A204.1 (cell line): ENCODE results near the gene MIPOL1.
"Not testable (repeated sequence)": the region's sequence is repeated elsewhere in the genome, so short reads cannot be mapped to it uniquely, and the experiment has no call there.

Experiments
- FAIRE-seq: peaks from 2 replicates; lab custom pipeline; 2012; peaks lifted over from hg19 to GRCh38; lab: Jason Lieb, UNC

MIPOL1 gene

GRCh38 chr14:37462426-37462825 is 264.7 kb downstream of the MIPOL1 start:
- FAIRE-seq, result not testable (repeated sequence)

GRCh38 chr14:37464192-37464858 is 266.6 kb downstream of the MIPOL1 start:
- no peak for FAIRE-seq

- FAIRE-seq, result no peak
Measured at GRCh38 chr14:37466003-37466622, 268.4 kb downstream of the MIPOL1 start.

GRCh38 chr14:37466623-37467088 is 268.9 kb downstream of the MIPOL1 start:
- FAIRE-seq, result no peak

GRCh38 chr14:37469650-37470049 is 271.9 kb downstream of the MIPOL1 start:
- FAIRE-seq, result no peak

GRCh38 chr14:37470251-37470650 is 272.5 kb downstream of the MIPOL1 start:
- no peak for FAIRE-seq

- no peak for FAIRE-seq
Measured at GRCh38 chr14:37472906-37473305, 275.2 kb downstream of the MIPOL1 start.

- no peak for FAIRE-seq
Measured at GRCh38 chr14:37474191-37474590, 276.5 kb downstream of the MIPOL1 start.

GRCh38 chr14:37480446-37481290 is 282.9 kb downstream of the MIPOL1 start:
- FAIRE-seq, result no peak

GRCh38 chr14:37482428-37482827 is 284.7 kb downstream of the MIPOL1 start:
- no peak for FAIRE-seq

GRCh38 chr14:37483672-37484071 is 285.9 kb downstream of the MIPOL1 start:
- FAIRE-seq, result no peak

GRCh38 chr14:37490607-37491006 is 292.9 kb downstream of the MIPOL1 start:
- FAIRE-seq, result no peak

GRCh38 chr14:37491076-37491475 is 293.3 kb downstream of the MIPOL1 start:
- FAIRE-seq, result no peak

- peak; percentile 23 for FAIRE-seq
Measured at GRCh38 chr14:37493606-37494005, 295.9 kb downstream of the MIPOL1 start.

- FAIRE-seq, result no peak
Measured at GRCh38 chr14:37497422-37497821, 299.7 kb downstream of the MIPOL1 start.

GRCh38 chr14:37501877-37502276 is 304.1 kb downstream of the MIPOL1 start:
- no peak for FAIRE-seq

- FAIRE-seq, result no peak
Measured at GRCh38 chr14:37508503-37508902, 310.8 kb downstream of the MIPOL1 start.

GRCh38 chr14:37512173-37512572 is 314.4 kb downstream of the MIPOL1 start:
- FAIRE-seq, result no peak

- no peak for FAIRE-seq
Measured at GRCh38 chr14:37515771-37516170, 318.0 kb downstream of the MIPOL1 start.

- FAIRE-seq, result peak; percentile 35
Measured at GRCh38 chr14:37526994-37527393, 329.3 kb downstream of the MIPOL1 start.

- FAIRE-seq, result no peak
Measured at GRCh38 chr14:37539992-37540391, 342.3 kb downstream of the MIPOL1 start.

GRCh38 chr14:37544407-37544806 is 346.7 kb downstream of the MIPOL1 start:
- FAIRE-seq, result no peak

GRCh38 chr14:37545174-37545573 is 347.4 kb downstream of the MIPOL1 start:
- FAIRE-seq, result no peak
